DMS 273 (cell line): ENCODE measurements around the gene ACTN4.

ENCODE experiments used
- DNase-seq: peaks from one replicate; lab custom pipeline; 2025; ENCODE audit not compliant: unreplicated experiment; lab: John Stamatoyannopoulos, UW

The ACTN4 gene

GRCh38 chr19:38722947-38723605 is 75.6 kb downstream of the ACTN4 start:
- DNase-seq, result no peak

DNA sequence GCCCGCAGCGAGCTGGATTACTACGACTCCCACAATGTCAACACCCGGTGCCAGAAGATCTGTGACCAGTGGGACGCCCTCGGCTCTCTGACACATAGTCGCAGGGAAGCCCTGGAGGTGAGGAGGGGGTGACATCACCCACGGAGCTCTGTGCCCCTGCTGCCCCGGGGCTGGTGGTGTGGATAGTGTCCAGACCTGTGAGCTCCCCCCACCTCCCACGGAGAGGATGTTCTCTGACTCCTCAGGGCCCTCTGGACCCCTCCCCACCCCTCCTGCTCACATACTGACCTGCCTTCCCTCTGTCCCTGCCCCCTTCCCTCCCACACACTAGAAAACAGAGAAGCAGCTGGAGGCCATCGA is 76.1 kb downstream of the ACTN4 start:
- DNase-seq, result no peak

DNA sequence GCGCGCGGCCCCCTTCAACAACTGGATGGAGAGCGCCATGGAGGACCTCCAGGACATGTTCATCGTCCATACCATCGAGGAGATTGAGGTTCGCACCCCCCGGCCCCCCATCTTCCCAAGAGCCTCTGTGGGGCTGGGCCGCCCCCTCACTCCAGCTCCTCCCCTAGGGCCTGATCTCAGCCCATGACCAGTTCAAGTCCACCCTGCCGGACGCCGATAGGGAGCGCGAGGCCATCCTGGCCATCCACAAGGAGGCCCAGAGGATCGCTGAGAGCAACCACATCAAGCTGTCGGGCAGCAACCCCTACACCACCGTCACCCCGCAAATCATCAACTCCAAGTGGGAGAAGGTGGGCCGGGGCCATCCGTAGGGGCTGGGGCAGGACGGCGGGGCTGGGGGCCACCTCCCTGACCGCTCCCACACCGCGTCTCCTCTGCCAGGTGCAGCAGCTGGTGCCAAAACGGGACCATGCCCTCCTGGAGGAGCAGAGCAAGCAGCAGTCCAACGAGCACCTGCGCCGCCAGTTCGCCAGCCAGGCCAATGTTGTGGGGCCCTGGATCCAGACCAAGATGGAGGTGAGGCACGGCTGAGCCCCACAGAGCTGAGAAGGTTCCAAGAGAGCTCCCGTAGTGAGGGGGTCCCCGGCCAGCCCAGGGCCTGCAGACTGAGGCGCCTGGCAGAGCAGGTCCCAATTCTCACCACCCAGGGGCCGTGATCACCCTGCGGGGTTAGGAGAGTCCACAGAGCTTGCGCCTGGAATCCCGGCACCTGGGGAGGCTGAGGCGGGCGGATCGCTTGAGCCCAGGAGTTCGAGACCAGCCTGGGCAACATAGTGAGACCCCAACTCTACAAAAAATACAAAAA is 76.8 kb downstream of the ACTN4 start:
- no peak for DNase-seq

- no peak for DNase-seq
Measured at GRCh38 chr19:38725469-38726283, 78.2 kb downstream of the ACTN4 start.

DNA sequence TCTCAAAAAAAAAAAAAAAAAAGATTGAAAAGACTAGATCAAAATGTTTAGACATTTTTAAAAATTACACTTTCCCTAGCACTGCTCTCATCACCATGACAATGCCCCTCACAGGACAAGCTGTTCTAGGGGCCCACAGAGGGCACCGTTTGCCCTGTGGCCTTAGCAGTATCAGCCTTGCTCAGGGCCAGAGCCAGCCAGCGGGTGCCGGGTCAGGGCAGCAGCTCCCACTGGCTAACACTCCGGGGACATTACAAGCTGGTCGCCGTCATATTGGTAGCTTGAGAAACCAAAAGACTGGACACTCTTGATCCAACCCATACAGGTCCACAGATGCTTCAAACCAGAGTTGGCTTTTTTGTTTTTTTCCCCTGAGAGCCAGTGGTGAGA is 78.8 kb downstream of the ACTN4 start:
- no peak for DNase-seq

DNA sequence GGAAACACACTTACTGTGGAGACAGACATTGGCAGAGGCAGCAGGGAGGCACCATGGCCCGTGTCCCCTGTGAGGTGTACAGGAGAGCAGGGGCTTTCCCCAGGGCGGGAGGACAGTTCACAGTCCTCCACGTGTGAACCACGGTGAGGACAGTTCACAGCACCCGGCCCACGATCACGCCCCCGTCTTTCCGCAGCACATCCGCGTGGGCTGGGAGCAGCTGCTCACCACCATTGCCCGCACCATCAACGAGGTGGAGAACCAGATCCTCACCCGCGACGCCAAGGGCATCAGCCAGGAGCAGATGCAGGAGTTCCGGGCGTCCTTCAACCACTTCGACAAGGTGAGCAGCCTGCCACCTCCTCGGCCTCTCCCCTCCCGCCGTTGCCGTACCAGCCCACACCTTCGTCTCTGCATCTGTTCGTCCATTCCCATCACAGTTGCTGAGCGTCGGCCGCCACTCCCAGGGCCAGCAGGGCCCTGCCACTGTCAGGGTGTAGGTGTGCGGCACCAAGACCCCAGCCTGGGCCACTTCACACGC is 79.4 kb downstream of the ACTN4 start:
- no peak for DNase-seq

- no peak for DNase-seq
Measured at GRCh38 chr19:38727306-38727867, 79.9 kb downstream of the ACTN4 start.

GRCh38 chr19:38727868-38728660 is 80.6 kb downstream of the ACTN4 start:
- no peak for DNase-seq

- no peak for DNase-seq
Measured at GRCh38 chr19:38728752-38729541, 81.5 kb downstream of the ACTN4 start.

- DNase-seq, result peak; percentile 86
Measured at GRCh38 chr19:38729653-38730469, 82.4 kb downstream of the ACTN4 start.

- DNase-seq, result no peak
Measured at GRCh38 chr19:38730470-38730730, 83.0 kb downstream of the ACTN4 start.

- no peak for DNase-seq
Measured at GRCh38 chr19:38730731-38731589, 83.5 kb downstream of the ACTN4 start.

- peak; percentile 81 for DNase-seq
Measured at GRCh38 chr19:38731654-38732301, 84.3 kb downstream of the ACTN4 start.

- DNase-seq, result no peak
Measured at GRCh38 chr19:38733241-38733492, 85.7 kb downstream of the ACTN4 start.

GRCh38 chr19:38733493-38734175 is 86.2 kb downstream of the ACTN4 start:
- no peak for DNase-seq

GRCh38 chr19:38734176-38734425 is 86.7 kb downstream of the ACTN4 start:
- no peak for DNase-seq

GRCh38 chr19:38734426-38735256 is 87.2 kb downstream of the ACTN4 start:
- peak; percentile 47 for DNase-seq
